HG03108 (cell line): Measurements from ENCODE around the gene MBD3L5.
"Not testable (repeated sequence)": the region's sequence is repeated elsewhere in the genome, so short reads cannot be mapped to it uniquely, and the experiment has no call there.

ENCODE experiments used
- ATAC-seq: cut with Tn5 transposase; IDR thresholded peaks from one replicate; pipeline ENCODE4 v1.9.1; 2021; ENCODE audit warnings: moderate library complexity; ENCODE audit not compliant: unreplicated experiment

Gene MBD3L5

GRCh38 chr19:7030278-7030677 is at the start of gene MBD3L5:
Gene MBD3L5, plus strand, starts transcription at chr19:7030578. Its CDS starts 34 bp downstream, at chr19:7030612.
- ATAC-seq: not testable (repeated sequence)

DNA sequence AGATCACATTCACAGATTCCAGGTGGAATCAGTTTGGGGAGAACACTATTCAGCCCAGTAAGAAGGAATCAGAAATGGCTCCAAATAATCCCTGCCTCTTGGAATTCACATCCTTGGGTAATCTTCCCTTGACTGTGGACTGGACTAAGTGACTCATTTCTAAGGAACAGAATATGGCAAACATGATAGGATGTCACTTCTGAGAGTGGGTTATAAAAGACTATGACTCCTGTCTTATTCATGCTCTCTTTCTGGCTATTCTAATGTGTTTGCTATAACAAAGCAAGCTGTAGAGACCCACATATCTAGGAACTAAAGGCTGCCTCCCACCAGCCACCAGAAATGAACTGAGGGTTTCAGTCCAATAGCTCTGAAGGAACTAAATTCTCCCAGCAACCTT is 46.9 kb upstream of the MBD3L5 start:
- ATAC-seq: no peak

DNA sequence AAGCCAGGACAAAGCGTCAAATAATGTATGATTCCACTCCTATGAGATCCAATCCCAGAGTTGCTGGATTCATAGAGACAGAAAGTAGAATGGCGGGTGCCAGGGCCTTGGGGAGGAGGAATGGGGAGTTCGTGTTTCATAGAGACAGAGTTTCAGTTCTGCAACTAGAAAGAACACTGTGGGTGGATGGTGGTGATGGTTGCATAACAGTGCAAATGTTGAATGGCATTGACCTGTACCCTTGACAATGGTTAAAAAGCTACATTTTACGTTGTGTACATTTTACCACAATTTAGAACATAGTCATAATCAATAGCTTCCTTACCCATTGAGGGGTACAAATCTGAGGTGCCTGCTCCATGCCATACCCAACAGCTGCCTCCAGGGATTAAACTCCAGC is 42.5 kb upstream of the MBD3L5 start:
- no peak for ATAC-seq

- no peak for ATAC-seq
These were observed 42.1 kb upstream of the MBD3L5 start for GRCh38 chr19:6988257-6988656.

DNA sequence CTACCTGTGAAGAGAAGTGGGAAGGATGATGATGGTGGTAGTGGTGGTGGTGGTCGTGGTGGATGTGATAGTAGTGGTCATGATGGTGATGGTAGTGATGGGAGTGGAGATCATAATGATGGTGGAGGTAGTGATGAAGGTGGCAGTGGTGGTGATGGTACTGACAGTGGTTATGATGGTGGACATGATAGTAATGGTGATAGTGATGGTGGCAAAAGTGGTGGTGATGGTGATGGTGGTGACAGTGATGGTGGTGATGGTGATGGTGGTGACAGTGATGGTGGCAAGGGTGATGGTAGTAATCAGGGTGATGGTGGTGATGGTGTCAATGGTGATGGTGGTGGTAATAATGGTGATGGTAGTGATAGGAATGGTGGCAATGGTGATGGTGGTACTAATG is 35.3 kb upstream of the MBD3L5 start:
- ATAC-seq: no peak

DNA sequence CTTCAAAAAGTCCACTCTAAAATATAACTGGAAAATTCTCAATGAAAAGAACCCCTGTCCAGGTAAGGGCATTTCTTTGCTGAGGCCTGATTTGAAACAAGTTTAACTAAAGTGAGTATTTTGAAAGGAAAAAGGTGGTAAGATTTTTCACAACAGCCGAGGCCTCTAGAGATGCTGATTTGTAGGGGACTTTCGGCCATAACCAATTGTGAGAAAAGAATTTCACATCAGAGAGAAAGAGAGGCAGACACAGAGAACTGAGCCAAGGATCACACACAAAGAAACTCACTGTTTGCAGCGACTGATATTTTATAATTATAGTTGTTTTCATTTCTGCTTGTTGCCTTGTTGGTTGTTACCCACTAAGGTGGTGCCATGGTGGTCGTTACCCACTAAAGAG is 33.6 kb upstream of the MBD3L5 start:
- no peak for ATAC-seq

DNA sequence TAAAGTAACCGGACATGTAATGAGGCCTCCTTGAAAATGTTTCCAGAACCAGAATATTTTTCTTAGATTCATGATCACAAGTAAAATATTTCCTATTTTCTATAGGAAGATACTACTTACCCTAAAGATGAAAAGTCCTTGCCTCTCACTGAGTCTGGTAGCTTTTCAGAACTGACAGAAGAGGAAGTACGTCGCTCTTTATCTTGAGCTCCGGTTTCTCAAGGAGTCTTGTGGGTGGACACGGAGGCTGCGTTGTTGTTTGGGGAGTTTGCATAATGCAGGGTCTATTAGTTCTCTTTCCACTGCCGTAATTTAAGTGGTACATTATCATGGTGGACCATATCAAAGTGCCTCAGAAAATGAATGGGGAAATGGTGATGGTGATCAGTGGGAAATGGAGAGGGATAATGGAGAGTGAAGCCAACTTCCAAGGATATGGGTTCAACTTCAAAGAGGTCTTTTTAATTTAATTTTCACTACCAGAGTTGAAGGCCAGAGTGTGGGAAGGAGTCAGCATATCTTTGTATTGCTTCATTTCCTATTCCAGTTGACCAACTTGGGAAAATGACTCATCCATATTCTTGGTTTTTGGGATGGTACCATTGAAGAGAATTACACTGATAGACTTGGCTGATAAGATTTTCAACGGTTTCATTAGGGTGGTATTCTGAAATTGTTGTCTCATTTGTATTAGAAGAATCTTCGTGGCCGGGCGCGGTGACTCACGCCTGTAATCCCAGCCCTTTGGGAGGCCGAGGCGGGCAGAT is 32.5 kb upstream of the MBD3L5 start:
- ATAC-seq: no peak

DNA sequence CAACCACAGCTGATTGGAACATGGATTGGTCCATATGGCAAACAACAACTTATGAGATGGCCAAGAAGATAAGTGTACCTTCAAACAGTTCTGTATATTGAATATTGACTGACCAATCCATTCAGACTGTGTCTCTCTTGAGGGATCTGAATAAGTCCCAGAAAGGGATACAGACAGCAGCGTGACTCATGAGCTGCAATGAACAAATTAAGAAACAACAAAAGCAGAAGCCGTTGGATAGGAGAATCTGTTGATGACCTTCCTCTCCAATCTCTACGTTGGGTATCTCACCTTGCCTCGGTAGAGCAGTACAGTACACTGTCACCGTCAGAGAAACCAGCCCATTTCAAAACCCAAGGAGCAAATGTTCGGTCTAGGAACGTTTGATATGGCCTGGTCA is 30.4 kb upstream of the MBD3L5 start:
- ATAC-seq: no peak

DNA sequence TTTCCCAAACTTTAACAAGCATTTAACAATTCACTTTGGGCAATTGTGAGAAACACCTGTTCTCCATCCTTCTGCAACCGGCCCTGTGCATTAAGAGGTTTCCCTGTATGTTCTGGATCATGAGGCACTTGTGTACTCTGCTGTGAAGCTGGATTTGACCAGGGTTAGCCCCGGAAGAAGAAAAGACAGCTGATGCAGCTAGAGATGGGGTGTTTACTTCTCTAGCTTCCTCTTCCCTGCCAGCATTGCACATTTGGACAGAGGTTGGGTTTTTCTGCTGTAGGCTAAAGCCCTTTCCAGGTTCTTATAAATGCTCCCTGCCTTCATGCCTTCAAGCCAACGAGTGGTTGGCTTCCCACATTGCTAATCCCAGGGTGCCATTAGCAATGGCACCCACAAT is 30.0 kb upstream of the MBD3L5 start:
- ATAC-seq: no peak

DNA sequence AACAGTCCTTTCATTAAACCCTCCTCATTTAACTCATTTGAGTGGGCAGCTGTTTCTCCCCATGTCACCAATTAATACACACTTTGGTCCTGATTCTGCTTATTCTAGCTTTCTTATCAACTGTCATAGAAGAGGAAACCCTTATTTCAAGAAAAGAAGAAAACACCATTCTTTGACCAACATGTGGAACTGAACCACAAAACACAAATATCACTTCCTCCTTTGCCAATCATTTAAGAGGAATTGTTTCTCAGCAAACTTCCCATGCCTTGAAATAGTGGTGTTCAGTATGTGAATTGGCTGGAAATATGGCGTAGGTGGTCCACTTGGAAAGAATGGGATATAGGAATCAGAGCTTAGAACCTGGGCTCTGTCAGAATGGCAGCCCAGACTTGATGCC is 29.6 kb upstream of the MBD3L5 start:
- ATAC-seq: no peak

DNA sequence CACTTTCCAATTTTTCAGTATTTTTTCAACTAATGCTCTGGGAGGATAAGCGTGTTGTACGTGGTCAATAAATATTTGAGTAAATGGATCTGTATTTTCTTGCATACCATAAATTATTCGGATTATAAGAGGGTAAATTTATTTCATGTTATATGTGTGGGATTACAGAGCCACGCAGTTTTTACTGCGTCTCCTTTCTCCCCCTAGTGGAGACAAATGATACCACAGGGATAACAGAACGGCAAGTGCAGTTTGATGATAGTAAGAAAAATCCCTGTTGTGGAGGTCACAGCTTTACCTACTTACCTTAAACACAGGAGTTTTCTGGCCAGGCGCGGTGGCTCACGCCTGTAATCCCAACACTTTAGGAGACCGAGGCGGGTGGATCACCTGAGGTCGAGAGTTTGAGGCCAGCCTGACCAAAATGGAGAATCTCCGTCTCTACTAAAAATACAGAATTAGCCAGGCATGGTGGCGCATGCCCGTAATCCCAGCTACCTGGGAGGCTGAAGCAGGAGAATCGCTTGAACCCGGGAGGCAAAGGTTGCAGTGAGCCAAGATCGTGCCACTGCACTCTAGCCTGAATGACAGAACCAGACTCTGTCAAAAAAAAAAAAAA is 26.0 kb upstream of the MBD3L5 start:
- no peak for ATAC-seq

- no peak for ATAC-seq
These were observed 24.2 kb upstream of the MBD3L5 start for GRCh38 chr19:7006135-7006704.

- ATAC-seq: no peak
These were observed 22.5 kb upstream of the MBD3L5 start for GRCh38 chr19:7007859-7008258.

GRCh38 chr19:7010722-7011593 is 19.4 kb upstream of the MBD3L5 start:
- ATAC-seq: no peak

DNA sequence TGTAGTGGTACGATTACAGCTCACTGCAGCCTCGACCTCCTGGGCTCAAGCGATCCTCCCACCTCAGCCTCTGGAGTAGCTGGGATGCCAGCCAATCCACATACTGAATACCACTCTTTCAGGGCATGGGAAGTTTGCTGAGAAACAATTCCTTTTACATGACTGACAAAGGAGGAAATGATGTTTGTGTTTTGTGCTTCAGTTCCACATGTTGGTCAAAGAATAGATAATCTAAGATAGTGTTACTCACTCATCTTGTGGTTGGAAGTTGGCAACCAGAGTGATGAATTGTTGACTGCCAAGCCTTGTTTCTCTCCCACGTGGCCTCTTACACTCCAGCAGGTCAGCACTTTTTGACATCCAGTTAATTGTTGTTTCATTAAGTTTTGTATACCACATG is 16.7 kb upstream of the MBD3L5 start:
- ATAC-seq: no peak

DNA sequence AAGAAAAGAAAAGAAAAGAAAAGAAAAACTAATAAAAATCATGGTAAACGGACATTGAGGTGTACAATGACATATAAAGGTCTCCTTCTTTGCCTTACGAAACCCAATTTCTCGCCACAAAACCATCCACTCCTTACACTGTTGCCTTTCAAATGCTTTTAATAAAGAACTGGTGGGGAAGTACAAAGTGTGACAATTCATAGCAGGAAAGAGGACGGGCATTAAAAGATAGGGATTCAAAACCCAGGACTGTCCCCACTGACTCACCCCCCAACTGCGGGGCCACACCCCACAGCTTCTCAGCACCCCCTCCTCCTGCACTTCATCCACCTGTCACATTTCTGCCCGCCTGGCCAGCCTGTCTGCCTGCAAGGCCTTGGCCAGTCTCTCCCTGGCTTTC is 11.6 kb upstream of the MBD3L5 start:
- ATAC-seq: no peak

- not testable (repeated sequence) for ATAC-seq
These were observed 9.0 kb upstream of the MBD3L5 start, which contains the start of gene MBD3L2B for GRCh38 chr19:7021331-7021730. Gene MBD3L2B, minus strand, starts transcription at chr19:7021431. Its CDS starts 34 bp downstream, at chr19:7021397.

GRCh38 chr19:7028790-7029189 is 1.6 kb upstream of the MBD3L5 start:
- ATAC-seq: not testable (repeated sequence)

- ATAC-seq: not testable (repeated sequence)
These were observed 9.7 kb downstream of the MBD3L5 start, which contains the start of gene MBD3L4 for GRCh38 chr19:7040079-7040478. Gene MBD3L4, minus strand, starts transcription at chr19:7040179. Its CDS starts 35 bp downstream, at chr19:7040144.

- not testable (repeated sequence) for ATAC-seq
These were observed 11.2 kb downstream of the MBD3L5 start for GRCh38 chr19:7041563-7041962.

DNA sequence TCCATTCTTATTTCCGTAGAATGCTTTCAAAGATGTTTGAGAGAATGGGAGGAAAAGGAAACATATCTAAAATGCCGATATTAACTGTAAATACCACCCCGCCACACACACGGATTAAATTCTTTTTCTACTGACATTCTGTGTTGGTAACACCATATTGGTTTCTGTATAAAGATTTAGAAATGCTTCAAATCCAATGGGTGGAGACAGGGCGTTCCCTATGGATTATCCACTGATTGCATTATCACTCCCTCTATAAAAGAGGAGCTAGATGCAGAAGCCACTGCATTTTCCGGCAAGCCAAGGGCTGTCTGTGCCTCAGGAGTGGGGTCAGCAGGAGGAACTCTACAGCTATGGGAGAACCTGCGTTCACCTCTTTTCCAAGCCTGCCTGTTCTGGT is 18.6 kb downstream of the MBD3L5 start, which contains the start of gene MBD3L2:
Gene MBD3L2 (plus strand): TSS at position 301 of the 400 bp plus-strand sequence. CDS start 53 bp downstream, at position 354.
- not testable (repeated sequence) for ATAC-seq
